Measurements from ENCODE around the gene PRR14L. TPM values are rescaled to one million over a fixed set of nuclear protein-coding genes. Genes with fewer than 3 reads are reported as not detected.
"Not testable (repeated sequence)": the region's sequence is repeated elsewhere in the genome, so short reads cannot be mapped to it uniquely, and the experiment has no call there.

The PRR14L gene
- total RNA-seq, 1 donor from 2014 or later = 61.7 TPM

GRCh38 chr22:31747441-31747840 is 2.5 kb downstream of the PRR14L start:
- no peaks in the 10 kb centered on the region for H3K27me3 Mint-ChIP-seq (ENCODE audit: low read depth)
- no peak for TF ChIP-seq CTCF (IDR thresholded peaks at IDR 0.05; ENCODE audit: unreplicated experiment)
- peak overlapping the region; percentile 28 for H3K4me3 Mint-ChIP-seq
- DNase-seq (ENCODE audit: low spot score in 2 of 2, unreplicated experiment in 2 of 2) = no peak
- peaks cover 18% of the 10 kb centered on the region for H3K36me3 Mint-ChIP-seq
- peaks cover 3% of the 10 kb centered on the region for H3K9me3 Mint-ChIP-seq
- peak overlapping the region; percentile 69 for H3K27ac Mint-ChIP-seq
- H3K4me1 Mint-ChIP-seq = peaks cover 25% of the 10 kb centered on the region

- TF ChIP-seq CTCF (IDR thresholded peaks at IDR 0.05; ENCODE audit: unreplicated experiment) = no peak
- peaks cover 23% of the 10 kb centered on the region for H3K36me3 Mint-ChIP-seq
- H3K9me3 Mint-ChIP-seq = peaks cover 3% of the 10 kb centered on the region
- no peak for DNase-seq (ENCODE audit: low spot score in 2 of 2, unreplicated experiment in 2 of 2)
- peaks cover 15% of the 10 kb centered on the region for H3K4me1 Mint-ChIP-seq
- no peak overlapping the region for H3K4me3 Mint-ChIP-seq
- no peak overlapping the region for H3K27ac Mint-ChIP-seq
- H3K27me3 Mint-ChIP-seq (ENCODE audit: low read depth) = no peaks in the 10 kb centered on the region
These were observed 6.1 kb downstream of the PRR14L start for GRCh38 chr22:31743871-31744270.

- H3K36me3 Mint-ChIP-seq = peaks cover 29% of the 10 kb centered on the region
These were observed 7.2 kb downstream of the PRR14L start for GRCh38 chr22:31742682-31743081.

GRCh38 chr22:31742115-31742514 is 7.8 kb downstream of the PRR14L start:
- no peak for TF ChIP-seq CTCF (IDR thresholded peaks at IDR 0.05; ENCODE audit: unreplicated experiment)
- Mint-ChIP-seq H3K27me3 (ENCODE audit: low read depth) (no peaks in the 10 kb centered on the region), H3K36me3 (peaks cover 25% of the 10 kb centered on the region), H3K27ac (no peak overlapping the region), H3K4me3 (no peak overlapping the region), H3K9me3 (peaks cover 3% of the 10 kb centered on the region), H3K4me1 (no peaks in the 10 kb centered on the region)
- no peak for DNase-seq (ENCODE audit: low spot score in 2 of 2, unreplicated experiment in 2 of 2)

More at GRCh38 chr22:31742682-31743081, 7.2 kb downstream of the PRR14L start:
- no peaks in the 10 kb centered on the region for H3K27me3 Mint-ChIP-seq (ENCODE audit: low read depth)
- H3K9me3 Mint-ChIP-seq = peaks cover 3% of the 10 kb centered on the region
- no peak overlapping the region for H3K27ac Mint-ChIP-seq
- no peak for DNase-seq (ENCODE audit: low spot score in 2 of 2, unreplicated experiment in 2 of 2)
- TF ChIP-seq CTCF (IDR thresholded peaks at IDR 0.05; ENCODE audit: unreplicated experiment) = no peak
- H3K4me3 Mint-ChIP-seq = no peak overlapping the region
- peaks cover 4% of the 10 kb centered on the region for H3K4me1 Mint-ChIP-seq

GRCh38 chr22:31740314-31740713 is 9.6 kb downstream of the PRR14L start:
- H3K4me1 Mint-ChIP-seq; H3K27ac Mint-ChIP-seq; H3K27me3 Mint-ChIP-seq (ENCODE audit: low read depth); DNase-seq (ENCODE audit: low spot score in 2 of 2, unreplicated experiment in 2 of 2); H3K9me3 Mint-ChIP-seq; H3K4me3 Mint-ChIP-seq: not testable (repeated sequence)
- peaks cover 27% of the 10 kb centered on the region for H3K36me3 Mint-ChIP-seq

- Mint-ChIP-seq H3K36me3 (peaks cover 28% of the 10 kb centered on the region), H3K9me3 (peaks cover 3% of the 10 kb centered on the region), H3K27ac (no peak overlapping the region), H3K27me3 (ENCODE audit: low read depth) (no peaks in the 10 kb centered on the region), H3K4me3 (no peak overlapping the region), H3K4me1 (no peaks in the 10 kb centered on the region)
- no peak for TF ChIP-seq CTCF (IDR thresholded peaks at IDR 0.05; ENCODE audit: unreplicated experiment)
- DNase-seq (ENCODE audit: low spot score in 2 of 2, unreplicated experiment in 2 of 2) = no peak
These were observed 10.1 kb downstream of the PRR14L start for GRCh38 chr22:31739795-31740201.
